ENCODE measurements around the gene NUB1. TPM values are rescaled to one million over a fixed set of nuclear protein-coding genes. Genes with fewer than 3 reads are reported as not detected.

NUB1 gene
- total RNA-seq, 4 donors from 2014 or later = 40.1 to 48.3 (median 47.5) TPM

DNA sequence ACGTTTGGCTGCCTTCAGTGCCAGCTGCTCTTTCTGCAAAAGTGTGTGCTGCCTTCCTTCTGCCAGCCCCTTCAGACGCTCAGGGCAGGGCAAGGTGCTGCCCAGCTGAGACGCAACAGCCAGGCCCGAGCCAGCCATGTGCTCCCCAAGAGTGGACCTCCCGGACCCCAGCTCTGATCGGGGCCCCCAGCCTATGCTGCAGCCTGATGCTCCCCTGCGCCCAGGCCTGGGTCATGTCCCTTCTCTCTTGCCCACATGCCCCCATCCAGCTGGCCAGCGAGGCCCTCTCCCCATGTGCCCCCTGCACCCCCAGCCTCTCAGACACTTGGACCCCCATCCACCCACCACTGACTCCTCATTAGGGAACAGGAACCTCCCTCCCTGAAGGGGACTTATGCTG is 50.4 kb downstream of the NUB1 start:
- 89 to 91% methylated on average over 8 of the region's 8 CpGs for WGBS, 2 donors
- intact Hi-C loops (cut with DNase I; ENCODE audit: low total_unique reads) = no loop called here
- H3K4me3 ChIP-seq (ENCODE audit: low read depth, poor library complexity, severe bottlenecking) = no peak overlapping the region
- no peak for TF ChIP-seq POLR2A (IDR thresholded peaks at IDR 0.05)
- TF ChIP-seq, protein P1, sequence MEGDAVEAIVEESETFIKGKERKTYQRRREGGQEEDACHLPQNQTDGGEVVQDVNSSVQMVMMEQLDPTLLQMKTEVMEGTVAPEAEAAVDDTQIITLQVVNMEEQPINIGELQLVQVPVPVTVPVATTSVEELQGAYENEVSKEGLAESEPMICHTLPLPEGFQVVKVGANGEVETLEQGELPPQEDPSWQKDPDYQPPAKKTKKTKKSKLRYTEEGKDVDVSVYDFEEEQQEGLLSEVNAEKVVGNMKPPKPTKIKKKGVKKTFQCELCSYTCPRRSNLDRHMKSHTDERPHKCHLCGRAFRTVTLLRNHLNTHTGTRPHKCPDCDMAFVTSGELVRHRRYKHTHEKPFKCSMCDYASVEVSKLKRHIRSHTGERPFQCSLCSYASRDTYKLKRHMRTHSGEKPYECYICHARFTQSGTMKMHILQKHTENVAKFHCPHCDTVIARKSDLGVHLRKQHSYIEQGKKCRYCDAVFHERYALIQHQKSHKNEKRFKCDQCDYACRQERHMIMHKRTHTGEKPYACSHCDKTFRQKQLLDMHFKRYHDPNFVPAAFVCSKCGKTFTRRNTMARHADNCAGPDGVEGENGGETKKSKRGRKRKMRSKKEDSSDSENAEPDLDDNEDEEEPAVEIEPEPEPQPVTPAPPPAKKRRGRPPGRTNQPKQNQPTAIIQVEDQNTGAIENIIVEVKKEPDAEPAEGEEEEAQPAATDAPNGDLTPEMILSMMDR (IDR thresholded peaks at IDR 0.05) = no peak
- DNase-seq (ENCODE audit: low spot score in 2 of 2) = no peak

GRCh38 chr7:151392426-151392825 is 50.8 kb downstream of the NUB1 start:
- no peak overlapping the region for H3K4me3 ChIP-seq (ENCODE audit: low read depth, poor library complexity, severe bottlenecking)
- TF ChIP-seq, protein P1 (IDR thresholded peaks at IDR 0.05) = no peak
- TF ChIP-seq POLR2A (IDR thresholded peaks at IDR 0.05) = no peak
- intact Hi-C loops (cut with DNase I; ENCODE audit: low total_unique reads) = no loop called here
- WGBS, 2 donors = 85 to 87% methylated on average over 5 to 13 of the region's 13 CpGs
- DNase-seq (ENCODE audit: low spot score in 2 of 2) = no peak

- DNase-seq (ENCODE audit: low spot score in 2 of 2) = no peak
- intact Hi-C loops (cut with DNase I; ENCODE audit: low total_unique reads) = no loop called here
- H3K4me3 ChIP-seq (ENCODE audit: low read depth, poor library complexity, severe bottlenecking) = no peak overlapping the region
- 73 to 80% methylated on average over 31 of the region's 31 CpGs for WGBS, 2 donors
- TF ChIP-seq POLR2A (IDR thresholded peaks at IDR 0.05) = no peak
- TF ChIP-seq, protein P1 (IDR thresholded peaks at IDR 0.05) = no peak
Observed at GRCh38 chr7:151393031-151393977, 51.7 kb downstream of the NUB1 start.

- WGBS, 2 donors = 82 to 86% methylated on average over 26 to 35 of the region's 35 CpGs
- TF ChIP-seq, protein P1 (IDR thresholded peaks at IDR 0.05) = no peak
- no peak for TF ChIP-seq POLR2A (IDR thresholded peaks at IDR 0.05)
- intact Hi-C loops (cut with DNase I; ENCODE audit: low total_unique reads) = no loop called here
- no peak overlapping the region for H3K4me3 ChIP-seq (ENCODE audit: low read depth, poor library complexity, severe bottlenecking)
- DNase-seq (ENCODE audit: low spot score in 2 of 2) = no peak
Observed at GRCh38 chr7:151394076-151395035, 52.7 kb downstream of the NUB1 start.

GRCh38 chr7:151395036-151395367 is 53.4 kb downstream of the NUB1 start:
- DNase-seq (ENCODE audit: low spot score in 2 of 2) = no peak
- no peak for TF ChIP-seq POLR2A (IDR thresholded peaks at IDR 0.05)
- TF ChIP-seq, protein P1 (IDR thresholded peaks at IDR 0.05) = no peak
- WGBS, 2 donors = 63 to 75% methylated on average over 13 of the region's 13 CpGs
- intact Hi-C loops (cut with DNase I; ENCODE audit: low total_unique reads) = no loop called here
- no peak overlapping the region for H3K4me3 ChIP-seq (ENCODE audit: low read depth, poor library complexity, severe bottlenecking)
